GM21526 (cell line): Measurements from ENCODE around the gene LRRC45.

Experiments
- ATAC-seq: cut with Tn5 transposase; IDR thresholded peaks from one replicate; pipeline ENCODE4 v1.9.1; 2021; ENCODE audit warnings: moderate library complexity; ENCODE audit not compliant: unreplicated experiment, low FRiP score

Gene LRRC45

GRCh38 chr17:82006468-82007227, 16.5 kb upstream of the LRRC45 start:
- no peak for ATAC-seq

- ATAC-seq: no peak
Measured at GRCh38 chr17:82007228-82007494, 15.9 kb upstream of the LRRC45 start.

- no peak for ATAC-seq
Measured at GRCh38 chr17:82007495-82008257, 15.4 kb upstream of the LRRC45 start.

GRCh38 chr17:82008258-82008940, 14.7 kb upstream of the LRRC45 start:
- ATAC-seq: no peak

GRCh38 chr17:82008941-82009405, 14.1 kb upstream of the LRRC45 start:
- ATAC-seq: no peak

- ATAC-seq: no peak
Measured at GRCh38 chr17:82009413-82009812, 13.7 kb upstream of the LRRC45 start.

GRCh38 chr17:82010575-82011525, 12.3 kb upstream of the LRRC45 start:
- ATAC-seq: no peak

GRCh38 chr17:82011617-82012187, 11.4 kb upstream of the LRRC45 start:
- ATAC-seq: no peak

- no peak for ATAC-seq
Measured at GRCh38 chr17:82012261-82012639, 10.9 kb upstream of the LRRC45 start.

- ATAC-seq: no peak
Measured at GRCh38 chr17:82012640-82013295, 10.3 kb upstream of the LRRC45 start.

GRCh38 chr17:82013341-82013740, 9.8 kb upstream of the LRRC45 start:
- no peak for ATAC-seq

GRCh38 chr17:82013772-82014321, 9.3 kb upstream of the LRRC45 start:
- no peak for ATAC-seq

GRCh38 chr17:82014432-82014831, 8.7 kb upstream of the LRRC45 start:
- ATAC-seq: no peak

GRCh38 chr17:82014971-82015310, 8.2 kb upstream of the LRRC45 start:
- ATAC-seq: no peak

GRCh38 chr17:82015311-82015971, 7.7 kb upstream of the LRRC45 start:
- ATAC-seq: no peak

- no peak for ATAC-seq
Measured at GRCh38 chr17:82016061-82016874, 6.8 kb upstream of the LRRC45 start.

GRCh38 chr17:82016875-82017459, 6.1 kb upstream of the LRRC45 start:
- no peak for ATAC-seq
